ENCODE results near the gene NFIX.

Gene NFIX

DNA sequence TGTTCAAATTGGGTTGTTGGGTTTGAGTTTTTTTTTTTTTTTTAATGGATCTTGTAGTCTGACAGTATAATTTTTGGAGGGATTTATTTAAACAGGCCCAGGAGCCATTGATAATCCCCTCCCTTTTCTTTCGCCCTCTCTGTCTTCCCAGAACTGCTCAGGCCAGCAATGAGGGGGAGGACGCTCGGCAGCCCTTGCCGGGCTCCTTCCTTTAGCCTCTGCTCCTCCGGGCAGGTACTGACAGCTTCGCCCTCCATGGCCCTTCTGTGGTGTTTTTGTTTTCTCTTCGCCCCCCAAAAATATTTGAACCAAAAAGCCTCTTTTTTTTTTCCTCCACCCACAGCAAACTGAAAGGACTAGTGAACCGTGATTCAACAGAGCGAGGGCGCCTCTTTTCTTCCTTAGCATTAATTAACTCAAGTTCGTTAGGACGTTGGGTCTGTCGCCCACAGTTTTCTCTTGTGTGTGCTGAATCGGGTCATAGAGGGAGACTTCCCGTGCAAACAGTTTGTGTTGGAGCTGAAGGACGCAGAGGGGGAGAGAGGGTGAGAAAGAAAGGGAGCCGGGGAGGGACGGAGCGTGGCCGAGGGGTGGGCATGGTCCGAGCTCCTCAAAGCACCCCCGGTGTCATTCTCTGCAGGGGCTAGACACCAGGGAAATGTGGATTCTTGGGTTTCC is 21.5 kb downstream of the NFIX start:
- Histone ChIP-seq H3K4me1 (ENCODE audit: control insufficient read depth, insufficient read depth, low read length) (peaks cover 90% of the 10 kb centered on the region), H3K9ac (ENCODE audit: low read length in 2 of 2) (peak overlapping the region; percentile 58 to 62), H3K36me3 (ENCODE audit: control insufficient read depth in 2 of 2, insufficient read depth in 2 of 2, low read length in 2 of 2) (no peaks in the 10 kb centered on the region), H3K27me3 (ENCODE audit: control insufficient read depth in 1 of 2, insufficient read depth in 2 of 2, low read length in 2 of 2) (no peaks in the 10 kb centered on the region), H3K9me3 (ENCODE audit: control insufficient read depth in 2 of 2, low read length in 2 of 2) (no peaks in the 10 kb centered on the region), H3K27ac (ENCODE audit: low read length) (peak overlapping the region; percentile 97), H3K4me3 (ENCODE audit: low read length in 2 of 2) (peak overlapping the region; percentile 52 to 64)

DNA sequence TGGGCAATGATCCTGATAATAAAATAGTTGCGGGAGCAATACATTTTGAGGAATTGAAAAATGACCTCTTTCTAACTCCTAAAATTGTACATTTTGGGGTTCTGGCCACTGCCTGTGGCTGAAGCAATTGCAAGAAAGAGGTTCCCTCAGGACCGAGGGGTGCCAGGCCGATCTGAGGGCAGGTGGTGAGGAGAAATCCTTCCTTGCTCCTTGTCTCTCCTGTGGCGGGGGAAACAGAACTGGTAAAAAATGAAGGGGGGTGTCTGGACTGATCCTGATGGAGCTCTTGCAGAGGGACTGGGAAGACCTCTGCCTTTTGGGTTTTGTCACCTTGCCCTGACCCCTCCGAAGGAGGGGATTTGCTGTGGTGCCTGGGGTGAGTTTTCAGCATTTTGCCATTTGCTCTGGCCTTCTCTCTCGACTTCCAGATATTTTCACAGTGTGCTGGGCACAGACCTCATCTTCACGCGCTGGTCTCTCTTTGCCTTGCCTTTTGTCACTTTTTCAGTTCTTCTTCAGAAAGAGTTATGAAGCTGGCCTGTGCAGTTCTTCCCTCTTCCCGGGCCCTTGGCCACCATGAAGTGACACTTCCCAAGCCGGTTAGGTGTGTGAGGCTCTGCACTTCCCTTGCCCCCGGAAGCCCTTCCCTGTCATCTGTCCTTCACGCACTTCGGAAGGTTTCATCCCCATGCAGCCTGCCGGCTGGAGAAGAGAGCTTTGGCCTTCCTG is 22.2 kb downstream of the NFIX start:
- Histone ChIP-seq H3K4me3 (ENCODE audit: low read length in 2 of 2) (peak overlapping the region; percentile 52 to 64), H3K4me1 (ENCODE audit: control insufficient read depth, insufficient read depth, low read length) (peaks cover 89% of the 10 kb centered on the region), H3K36me3 (ENCODE audit: control insufficient read depth in 2 of 2, insufficient read depth in 2 of 2, low read length in 2 of 2) (no peaks in the 10 kb centered on the region), H3K27ac (ENCODE audit: low read length) (peak overlapping the region; percentile 97), H3K9me3 (ENCODE audit: control insufficient read depth in 2 of 2, low read length in 2 of 2) (no peaks in the 10 kb centered on the region), H3K9ac (ENCODE audit: low read length in 2 of 2) (peak overlapping the region; percentile 21 to 58), H3K27me3 (ENCODE audit: control insufficient read depth in 1 of 2, insufficient read depth in 2 of 2, low read length in 2 of 2) (no peaks in the 10 kb centered on the region)

DNA sequence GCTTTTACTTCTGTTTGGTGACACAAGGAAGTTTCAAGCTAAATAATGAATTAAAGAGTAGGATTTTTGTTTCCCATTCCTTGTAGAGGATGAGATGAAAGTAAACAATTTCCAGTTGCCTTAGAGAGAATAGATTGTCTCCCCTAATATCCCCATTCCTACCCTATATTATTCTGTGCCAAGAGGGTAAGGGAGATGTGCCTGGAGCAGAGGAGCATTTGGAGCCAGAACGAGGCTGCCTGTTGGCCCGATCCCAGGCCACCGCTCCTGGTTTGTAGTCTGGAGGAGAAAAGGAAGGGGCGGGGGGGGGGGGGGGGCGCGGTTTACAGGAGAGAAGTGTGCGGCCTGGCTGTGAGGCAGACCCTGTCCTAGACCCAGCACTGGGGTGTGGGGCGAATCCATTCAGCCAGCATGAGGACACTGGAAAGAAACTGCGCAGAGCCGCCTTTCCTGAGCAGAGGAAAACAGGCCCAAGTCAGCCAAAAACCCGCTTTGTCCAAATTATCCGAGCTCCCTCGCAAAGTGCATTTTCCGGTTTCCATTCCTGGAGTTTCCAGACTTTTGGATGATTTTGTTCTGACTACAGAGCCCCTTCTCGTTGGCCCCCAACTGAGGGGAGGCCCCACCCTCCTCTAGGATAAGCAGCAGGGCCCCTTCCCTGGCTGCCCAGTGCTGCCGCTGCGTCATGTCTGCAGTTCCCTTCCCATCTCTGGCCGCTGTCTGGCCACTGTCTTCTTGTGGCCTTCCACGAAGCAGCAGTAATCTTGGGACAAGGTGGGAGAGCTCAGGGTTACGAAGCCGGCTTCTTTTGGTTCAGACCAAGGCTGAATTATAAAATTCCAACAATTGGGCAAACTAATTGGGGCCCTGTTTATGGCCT is 23.0 kb downstream of the NFIX start:
- H3K27me3 ChIP-seq (ENCODE audit: control insufficient read depth in 1 of 2, insufficient read depth in 2 of 2, low read length in 2 of 2) = no peaks in the 10 kb centered on the region
- H3K4me1 ChIP-seq (ENCODE audit: control insufficient read depth, insufficient read depth, low read length) = peaks cover 86% of the 10 kb centered on the region
- H3K4me3 ChIP-seq (ENCODE audit: low read length in 2 of 2) = peak overlapping the region; percentile 52 to 64

DNA sequence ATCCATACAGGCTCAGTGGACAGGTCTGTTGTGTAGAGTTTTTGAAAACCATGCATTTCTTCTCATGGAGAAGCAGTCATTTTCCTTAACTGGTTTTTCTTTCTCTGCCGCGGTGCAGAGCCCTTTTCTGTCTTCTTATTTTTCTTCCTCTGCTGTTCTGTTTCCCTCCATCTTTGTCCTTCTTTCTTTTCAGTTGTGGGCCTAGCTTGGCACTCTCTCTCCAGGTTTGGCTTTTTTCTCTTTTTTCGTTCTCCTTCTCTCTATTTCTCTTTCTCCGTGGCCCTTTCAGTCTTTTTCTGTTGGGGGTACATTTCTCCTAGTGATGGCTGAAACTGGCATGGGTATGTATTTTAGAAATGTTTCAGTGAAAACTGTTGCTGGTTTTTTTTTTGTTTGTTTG is 24.1 kb downstream of the NFIX start:
- H3K27ac ChIP-seq (ENCODE audit: low read length) = peak overlapping the region; percentile 97
- H3K9me3 ChIP-seq (ENCODE audit: control insufficient read depth in 2 of 2, low read length in 2 of 2) = no peaks in the 10 kb centered on the region
- H3K27me3 ChIP-seq (ENCODE audit: control insufficient read depth in 1 of 2, insufficient read depth in 2 of 2, low read length in 2 of 2) = no peaks in the 10 kb centered on the region
- no peak overlapping the region for H3K4me3 ChIP-seq (ENCODE audit: low read length in 2 of 2)
- peak overlapping the region; percentile 29 to 75 for H3K9ac ChIP-seq (ENCODE audit: low read length in 2 of 2)
- peaks cover 86% of the 10 kb centered on the region for H3K4me1 ChIP-seq (ENCODE audit: control insufficient read depth, insufficient read depth, low read length)
- H3K36me3 ChIP-seq (ENCODE audit: control insufficient read depth in 2 of 2, insufficient read depth in 2 of 2, low read length in 2 of 2) = no peaks in the 10 kb centered on the region

More for the DNA sequence above, 23.0 kb downstream of the NFIX start:
- peak overlapping the region; percentile 58 to 75 for H3K9ac ChIP-seq (ENCODE audit: low read length in 2 of 2)
- H3K36me3 ChIP-seq (ENCODE audit: control insufficient read depth in 2 of 2, insufficient read depth in 2 of 2, low read length in 2 of 2) = no peaks in the 10 kb centered on the region
- H3K27ac ChIP-seq (ENCODE audit: low read length) = peak overlapping the region; percentile 97
- no peaks in the 10 kb centered on the region for H3K9me3 ChIP-seq (ENCODE audit: control insufficient read depth in 2 of 2, low read length in 2 of 2)

DNA sequence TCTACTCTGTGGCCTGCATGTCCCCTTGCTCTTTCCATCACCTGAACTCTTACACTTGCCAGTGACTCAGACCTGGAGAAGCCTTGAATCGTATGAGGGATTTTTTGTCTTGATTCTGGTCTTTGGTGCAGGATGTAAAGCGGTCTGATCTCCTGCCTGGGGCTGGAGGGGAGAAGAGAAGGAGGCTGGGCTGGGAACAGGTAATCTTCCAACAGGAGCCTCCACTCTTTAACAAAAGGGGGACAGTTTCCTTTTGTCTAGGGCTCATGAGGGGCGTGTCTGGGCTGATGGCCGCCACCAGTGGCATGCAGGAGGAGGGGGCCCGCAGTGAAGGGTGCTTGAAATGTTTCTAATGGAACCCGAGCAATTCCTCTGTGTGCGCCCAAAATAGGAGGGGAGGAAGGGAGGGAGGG is 24.7 kb downstream of the NFIX start:
- Histone ChIP-seq H3K4me3 (ENCODE audit: low read length in 2 of 2) (peak overlapping the region in 1 of 2 donors; percentile 52), H3K4me1 (ENCODE audit: control insufficient read depth, insufficient read depth, low read length) (peaks cover 86% of the 10 kb centered on the region), H3K27me3 (ENCODE audit: control insufficient read depth in 1 of 2, insufficient read depth in 2 of 2, low read length in 2 of 2) (no peaks in the 10 kb centered on the region)

DNA sequence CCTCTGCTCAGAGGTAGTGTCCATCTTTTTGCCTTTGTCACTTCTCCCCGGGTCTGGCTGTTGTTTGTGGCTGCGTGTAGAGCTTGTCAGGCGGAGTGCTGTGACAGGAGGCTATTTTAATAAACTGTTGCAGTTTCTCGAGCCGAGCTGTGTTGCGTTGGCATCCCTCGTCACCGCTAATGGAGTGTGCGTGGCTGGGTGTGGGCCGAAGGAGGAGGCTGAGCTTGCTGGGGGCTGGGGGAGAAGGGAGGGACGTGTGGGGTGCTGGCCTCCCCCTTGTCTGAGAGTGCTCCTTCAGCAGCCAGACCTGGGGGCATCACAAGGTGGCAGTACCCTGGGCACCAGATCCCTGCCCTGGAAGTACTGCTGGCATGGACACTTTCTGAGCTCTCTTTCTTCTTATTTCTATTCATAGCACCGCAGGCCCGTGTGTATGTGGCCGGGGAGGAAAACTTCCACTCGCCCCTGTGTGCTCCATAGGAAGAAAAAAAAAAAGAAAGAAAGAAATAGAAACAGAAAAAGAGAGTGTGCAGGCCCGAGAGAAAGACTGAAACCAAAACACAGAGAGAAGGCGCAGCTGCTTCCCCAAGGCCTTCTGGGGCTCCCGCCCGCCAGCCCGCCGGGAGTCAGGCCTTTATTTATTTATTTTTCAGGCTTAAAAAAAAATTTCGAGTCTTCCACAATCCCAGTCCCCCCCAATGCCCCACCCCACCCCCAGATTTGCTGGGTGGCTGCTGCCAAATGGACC is 27.0 kb downstream of the NFIX start:
- Histone ChIP-seq H3K36me3 (ENCODE audit: control insufficient read depth in 2 of 2, insufficient read depth in 2 of 2, low read length in 2 of 2) (peaks cover 0 to 5% of the 10 kb centered on the region in 2 donors), H3K4me3 (ENCODE audit: low read length in 2 of 2) (peak overlapping the region; percentile 65 to 66), H3K9ac (ENCODE audit: low read length in 2 of 2) (peak overlapping the region; percentile 85 to 86), H3K27ac (ENCODE audit: low read length) (peak overlapping the region; percentile 97), H3K27me3 (ENCODE audit: control insufficient read depth in 1 of 2, insufficient read depth in 2 of 2, low read length in 2 of 2) (no peaks in the 10 kb centered on the region), H3K4me1 (ENCODE audit: control insufficient read depth, insufficient read depth, low read length) (peaks cover 88% of the 10 kb centered on the region), H3K9me3 (ENCODE audit: control insufficient read depth in 2 of 2, low read length in 2 of 2) (no peaks in the 10 kb centered on the region)

More for the DNA sequence above, 24.7 kb downstream of the NFIX start:
- Histone ChIP-seq H3K9me3 (ENCODE audit: control insufficient read depth in 2 of 2, low read length in 2 of 2) (no peaks in the 10 kb centered on the region), H3K36me3 (ENCODE audit: control insufficient read depth in 2 of 2, insufficient read depth in 2 of 2, low read length in 2 of 2) (no peaks in the 10 kb centered on the region), H3K27ac (ENCODE audit: low read length) (peak overlapping the region; percentile 97), H3K9ac (ENCODE audit: low read length in 2 of 2) (peak overlapping the region in 1 of 2 donors; percentile 29)

DNA sequence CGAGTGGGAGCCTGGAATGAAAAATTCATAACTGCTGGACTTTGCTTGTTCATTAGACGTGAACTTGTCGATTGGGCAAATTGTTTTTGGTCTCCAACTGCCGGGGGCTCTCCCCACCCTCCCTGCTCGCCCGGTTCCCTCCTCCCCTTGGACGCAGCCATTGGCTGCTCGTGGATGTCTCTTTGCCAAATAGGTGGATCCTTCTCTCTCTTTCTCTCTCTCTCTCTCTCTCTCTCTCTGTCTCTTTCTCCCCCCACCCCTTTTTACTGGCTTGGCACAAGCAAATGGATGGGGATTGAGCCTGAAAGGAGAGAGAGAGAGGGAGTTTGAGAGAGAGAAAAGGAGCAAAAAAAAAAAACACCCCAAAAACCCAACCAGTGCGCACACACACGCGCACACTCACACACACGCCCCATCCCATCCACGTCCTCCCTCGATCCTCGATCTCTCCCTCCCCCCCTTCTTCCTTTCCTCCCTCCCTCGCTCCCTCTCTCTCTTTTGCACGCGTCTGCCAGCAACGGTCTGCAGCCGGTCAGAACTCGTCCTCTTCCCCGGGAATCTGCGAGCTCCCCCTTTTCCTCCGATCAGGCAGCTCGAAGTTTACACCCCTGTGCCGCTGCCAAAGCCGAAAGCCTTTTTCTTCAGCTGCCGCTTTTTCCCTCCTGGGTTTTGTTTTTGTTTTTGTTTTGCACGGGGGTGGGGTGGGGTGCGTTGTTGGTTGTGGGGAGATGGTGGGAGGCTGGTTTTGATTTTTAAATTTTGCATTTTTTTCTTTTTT is 27.8 kb downstream of the NFIX start:
- Histone ChIP-seq H3K4me3 (ENCODE audit: low read length in 2 of 2) (peak overlapping the region; percentile 65 to 66), H3K9ac (ENCODE audit: low read length in 2 of 2) (peak overlapping the region; percentile 47 to 86), H3K4me1 (ENCODE audit: control insufficient read depth, insufficient read depth, low read length) (peaks cover 87% of the 10 kb centered on the region), H3K27ac (ENCODE audit: low read length) (peak overlapping the region; percentile 97), H3K9me3 (ENCODE audit: control insufficient read depth in 2 of 2, low read length in 2 of 2) (no peaks in the 10 kb centered on the region), H3K27me3 (ENCODE audit: control insufficient read depth in 1 of 2, insufficient read depth in 2 of 2, low read length in 2 of 2) (no peaks in the 10 kb centered on the region), H3K36me3 (ENCODE audit: control insufficient read depth in 2 of 2, insufficient read depth in 2 of 2, low read length in 2 of 2) (peaks cover 0 to 5% of the 10 kb centered on the region in 2 donors)

DNA sequence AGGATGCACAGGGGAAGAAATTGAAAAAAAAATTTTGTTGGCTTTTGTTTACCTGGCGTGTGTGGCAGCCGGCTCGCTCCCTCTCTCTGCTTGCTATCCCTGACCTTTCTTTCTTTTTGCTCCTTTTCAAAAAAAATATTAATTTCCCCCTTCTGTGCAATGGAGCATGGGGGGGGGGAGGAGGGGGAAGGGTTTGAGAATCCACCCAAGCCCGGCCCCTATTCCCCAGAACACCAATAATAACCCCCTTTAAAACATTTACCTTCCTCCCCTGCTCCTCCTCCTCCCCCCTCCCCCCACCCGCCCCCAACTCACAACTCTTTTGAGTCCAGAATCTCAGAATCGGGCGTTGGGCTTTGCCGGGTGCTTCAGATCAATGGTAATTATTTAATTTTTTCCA is 28.4 kb downstream of the NFIX start:
- Histone ChIP-seq H3K9me3 (ENCODE audit: control insufficient read depth in 2 of 2, low read length in 2 of 2) (no peaks in the 10 kb centered on the region), H3K9ac (ENCODE audit: low read length in 2 of 2) (peak overlapping the region in 1 of 2 donors; percentile 86), H3K4me3 (ENCODE audit: low read length in 2 of 2) (peak overlapping the region; percentile 65 to 66), H3K4me1 (ENCODE audit: control insufficient read depth, insufficient read depth, low read length) (peaks cover 88% of the 10 kb centered on the region), H3K36me3 (ENCODE audit: control insufficient read depth in 2 of 2, insufficient read depth in 2 of 2, low read length in 2 of 2) (peaks cover 0 to 5% of the 10 kb centered on the region in 2 donors), H3K27me3 (ENCODE audit: control insufficient read depth in 1 of 2, insufficient read depth in 2 of 2, low read length in 2 of 2) (no peaks in the 10 kb centered on the region), H3K27ac (ENCODE audit: low read length) (peak overlapping the region; percentile 97)

DNA sequence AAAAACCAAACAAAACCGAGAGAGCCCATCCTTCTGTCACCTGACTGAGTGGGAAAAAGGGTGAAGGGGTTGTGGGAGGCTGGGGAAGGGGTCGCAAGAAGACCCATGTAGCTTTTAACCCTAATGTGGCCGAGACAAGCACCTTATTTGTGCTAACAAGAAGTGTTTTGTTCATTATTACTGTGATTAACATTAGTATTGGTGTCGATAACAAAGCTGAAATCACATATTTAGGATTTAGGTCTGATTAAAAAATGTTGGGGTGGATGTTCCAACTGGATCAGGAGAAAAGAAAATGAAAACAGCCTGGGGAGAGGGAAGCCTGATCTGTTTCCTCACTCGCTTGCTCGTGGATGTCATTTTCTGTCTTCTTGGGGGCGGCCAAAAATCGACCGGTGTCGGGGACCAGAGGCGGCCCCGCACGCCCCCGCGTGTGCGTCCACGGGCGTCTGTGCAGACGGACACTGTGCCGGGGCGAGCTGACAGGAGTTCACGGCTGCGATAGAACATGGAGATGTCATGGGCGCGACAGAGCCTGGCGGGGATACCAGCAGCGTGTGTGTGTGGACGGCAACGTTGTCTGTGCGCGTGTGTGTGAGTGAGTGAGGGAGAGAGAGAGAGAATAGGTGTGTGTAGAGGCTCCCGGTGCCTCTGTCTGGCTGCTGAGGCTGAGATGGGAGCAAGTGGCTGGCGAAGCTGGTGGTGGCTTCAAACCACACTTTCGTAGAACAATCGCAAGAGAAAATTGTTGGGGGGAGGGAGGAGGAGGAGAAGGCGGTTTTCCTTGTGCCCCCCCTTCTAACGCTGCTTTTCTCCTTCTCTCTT is 29.1 kb downstream of the NFIX start:
- Histone ChIP-seq H3K36me3 (ENCODE audit: control insufficient read depth in 2 of 2, insufficient read depth in 2 of 2, low read length in 2 of 2) (peaks cover 0 to 5% of the 10 kb centered on the region in 2 donors), H3K9me3 (ENCODE audit: control insufficient read depth in 2 of 2, low read length in 2 of 2) (no peaks in the 10 kb centered on the region), H3K4me3 (ENCODE audit: low read length in 2 of 2) (peak overlapping the region; percentile 72 to 77), H3K4me1 (ENCODE audit: control insufficient read depth, insufficient read depth, low read length) (peaks cover 84% of the 10 kb centered on the region), H3K9ac (ENCODE audit: low read length in 2 of 2) (peak overlapping the region; percentile 55), H3K27ac (ENCODE audit: low read length) (peak overlapping the region; percentile 97), H3K27me3 (ENCODE audit: control insufficient read depth in 1 of 2, insufficient read depth in 2 of 2, low read length in 2 of 2) (no peaks in the 10 kb centered on the region)

Data from stomach smooth muscle (tissue), 2 donors.